ENCODE measurements around the gene ZSCAN1.
A peak's percentile ranks its signal among the peaks of the same experiment; 100 is the strongest.

DNA sequence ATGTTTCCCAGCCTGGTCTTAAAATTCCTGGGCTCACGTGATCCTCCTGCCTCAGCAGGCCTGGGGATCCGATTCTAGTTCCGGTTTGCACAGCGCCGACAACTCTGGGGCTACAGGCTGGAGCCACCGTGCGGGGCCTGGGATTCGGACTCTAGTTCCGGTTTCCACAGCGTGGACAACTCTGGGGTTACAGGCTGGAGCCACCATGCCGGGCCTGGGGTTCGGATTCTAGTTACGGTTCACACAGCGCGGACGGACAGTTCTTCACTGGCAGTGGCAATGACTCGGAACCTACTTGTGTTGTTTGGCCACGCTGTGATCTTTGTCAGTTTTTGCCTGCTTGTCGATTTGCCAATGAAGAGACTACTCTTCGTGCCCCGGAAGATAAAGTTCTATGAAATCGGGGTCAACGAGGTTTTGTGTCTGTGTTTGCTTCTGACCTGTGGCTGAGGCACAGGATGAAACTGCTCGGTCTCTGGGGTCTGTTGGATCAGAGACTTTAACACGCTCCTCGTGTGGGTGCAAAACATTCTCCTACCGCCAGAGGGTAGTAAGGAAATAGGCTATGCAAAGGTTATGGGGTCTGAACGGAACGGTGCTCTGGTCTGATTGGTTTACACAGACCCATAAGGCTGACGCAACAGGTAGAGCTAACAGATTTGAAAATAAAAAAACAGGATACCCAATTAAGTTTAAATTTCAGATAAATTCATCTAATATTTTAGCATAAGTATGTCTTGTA, 12.1 kb upstream of the ZSCAN1 start:
- TF ChIP-seq MAZ (IDR thresholded peaks at IDR 0.05; ENCODE audit: borderline replicate concordance, low read depth, low read length) (no peak), RAD21 (IDR thresholded peaks at IDR 0.05; ENCODE audit: low read length) (peak; percentile 44), NFE2L2 (IDR thresholded peaks at IDR 0.05; ENCODE audit: low read depth, low read length) (no peak), POLR2A (IDR thresholded peaks at IDR 0.05; ENCODE audit: low read depth, low read length) (no peak), RFX5 (IDR thresholded peaks at IDR 0.05; ENCODE audit: low read depth, low read length) (no peak)
- TF ChIP-seq, protein P1, sequence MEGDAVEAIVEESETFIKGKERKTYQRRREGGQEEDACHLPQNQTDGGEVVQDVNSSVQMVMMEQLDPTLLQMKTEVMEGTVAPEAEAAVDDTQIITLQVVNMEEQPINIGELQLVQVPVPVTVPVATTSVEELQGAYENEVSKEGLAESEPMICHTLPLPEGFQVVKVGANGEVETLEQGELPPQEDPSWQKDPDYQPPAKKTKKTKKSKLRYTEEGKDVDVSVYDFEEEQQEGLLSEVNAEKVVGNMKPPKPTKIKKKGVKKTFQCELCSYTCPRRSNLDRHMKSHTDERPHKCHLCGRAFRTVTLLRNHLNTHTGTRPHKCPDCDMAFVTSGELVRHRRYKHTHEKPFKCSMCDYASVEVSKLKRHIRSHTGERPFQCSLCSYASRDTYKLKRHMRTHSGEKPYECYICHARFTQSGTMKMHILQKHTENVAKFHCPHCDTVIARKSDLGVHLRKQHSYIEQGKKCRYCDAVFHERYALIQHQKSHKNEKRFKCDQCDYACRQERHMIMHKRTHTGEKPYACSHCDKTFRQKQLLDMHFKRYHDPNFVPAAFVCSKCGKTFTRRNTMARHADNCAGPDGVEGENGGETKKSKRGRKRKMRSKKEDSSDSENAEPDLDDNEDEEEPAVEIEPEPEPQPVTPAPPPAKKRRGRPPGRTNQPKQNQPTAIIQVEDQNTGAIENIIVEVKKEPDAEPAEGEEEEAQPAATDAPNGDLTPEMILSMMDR (conservative IDR thresholded peaks at IDR 0.05; ENCODE audit: low read depth, low read length) = peak; percentile 42
- TF ChIP-seq, protein P2, sequence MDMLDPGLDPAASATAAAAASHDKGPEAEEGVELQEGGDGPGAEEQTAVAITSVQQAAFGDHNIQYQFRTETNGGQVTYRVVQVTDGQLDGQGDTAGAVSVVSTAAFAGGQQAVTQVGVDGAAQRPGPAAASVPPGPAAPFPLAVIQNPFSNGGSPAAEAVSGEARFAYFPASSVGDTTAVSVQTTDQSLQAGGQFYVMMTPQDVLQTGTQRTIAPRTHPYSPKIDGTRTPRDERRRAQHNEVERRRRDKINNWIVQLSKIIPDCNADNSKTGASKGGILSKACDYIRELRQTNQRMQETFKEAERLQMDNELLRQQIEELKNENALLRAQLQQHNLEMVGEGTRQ (IDR thresholded peaks at IDR 0.05; ENCODE audit: low read depth, low read length) = no peak
